Right renal pelvis (tissue), 4 donors: ENCODE measurements around the gene SELENOM. TPM values are rescaled to one million over a fixed set of nuclear protein-coding genes. Genes with fewer than 3 reads are reported as not detected.
A peak's percentile ranks its signal among the peaks of the same experiment; 100 is the strongest.
"Not testable (repeated sequence)": the region's sequence is repeated elsewhere in the genome, so short reads cannot be mapped to it uniquely, and the experiment has no call there.

ENCODE experiments used
- DNase-seq, 4 donors: peaks; one replicate each; pipeline ENCODE4 v3.0.0-alpha.2; 2013; ENCODE audit warnings: low read depth in 4 of 4, low spot score in 3 of 4, missing footprints in 1 of 4
- polyA plus RNA-seq, 4 donors: library from polyadenylated mRNA; unstranded; fragments of 120-200 nt; gene quantifications; one replicate each; pipeline ENCODE4 v1.2.1, GENCODE V29; 2013; ENCODE audit not compliant: insufficient read length in 4 of 4

The SELENOM gene
- polyA plus RNA-seq, 4 donors, result 8.2 to 14.0 (median 10.1) TPM

DNA sequence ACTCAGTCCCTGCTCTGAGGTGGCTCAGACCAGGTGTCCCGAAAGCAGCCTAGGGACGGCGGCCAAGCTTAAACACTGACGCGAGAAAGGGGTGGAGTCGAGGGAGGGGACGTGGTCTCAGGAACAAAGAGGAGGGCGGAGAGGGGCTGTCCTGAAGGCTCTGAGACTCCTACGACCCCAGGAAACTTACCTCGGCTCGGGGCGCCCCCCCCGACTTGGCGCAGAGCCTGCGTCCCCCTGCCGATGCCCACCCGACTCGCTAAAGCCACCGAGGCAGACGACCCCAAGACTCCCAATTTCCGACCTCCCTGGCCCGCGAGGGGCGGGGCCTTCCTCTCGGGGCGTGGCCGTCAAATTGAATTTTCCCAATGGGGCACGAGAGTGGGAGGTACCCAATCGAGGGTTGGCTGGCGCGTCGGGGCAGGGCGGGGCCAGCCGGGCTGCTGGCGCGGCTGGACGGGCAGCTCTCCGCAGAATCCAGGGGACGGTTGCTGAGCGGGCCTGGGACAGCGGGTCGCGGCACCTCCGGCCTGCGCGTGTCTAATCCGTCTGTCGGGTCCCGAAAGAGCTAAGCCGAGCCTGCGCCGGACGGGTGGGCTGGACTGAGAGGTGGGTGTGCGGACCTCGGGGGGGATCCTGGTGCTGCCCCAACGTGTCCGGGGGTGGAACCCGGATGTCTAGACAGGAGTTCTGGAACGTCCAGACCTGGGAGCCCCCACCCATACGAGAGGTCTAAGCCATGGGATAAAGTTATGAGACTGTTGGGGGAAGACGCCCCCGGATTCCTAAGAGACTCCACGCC, 26.3 kb downstream of the SELENOM start, which contains the start of gene SMTN:
SMTN (plus strand) TSS at position 471 of the 802 bp plus-strand sequence. CDS start 1,941 bp downstream, outside the sequence.
- DNase-seq, result peak; percentile 91 to 95 (median 94)

DNA sequence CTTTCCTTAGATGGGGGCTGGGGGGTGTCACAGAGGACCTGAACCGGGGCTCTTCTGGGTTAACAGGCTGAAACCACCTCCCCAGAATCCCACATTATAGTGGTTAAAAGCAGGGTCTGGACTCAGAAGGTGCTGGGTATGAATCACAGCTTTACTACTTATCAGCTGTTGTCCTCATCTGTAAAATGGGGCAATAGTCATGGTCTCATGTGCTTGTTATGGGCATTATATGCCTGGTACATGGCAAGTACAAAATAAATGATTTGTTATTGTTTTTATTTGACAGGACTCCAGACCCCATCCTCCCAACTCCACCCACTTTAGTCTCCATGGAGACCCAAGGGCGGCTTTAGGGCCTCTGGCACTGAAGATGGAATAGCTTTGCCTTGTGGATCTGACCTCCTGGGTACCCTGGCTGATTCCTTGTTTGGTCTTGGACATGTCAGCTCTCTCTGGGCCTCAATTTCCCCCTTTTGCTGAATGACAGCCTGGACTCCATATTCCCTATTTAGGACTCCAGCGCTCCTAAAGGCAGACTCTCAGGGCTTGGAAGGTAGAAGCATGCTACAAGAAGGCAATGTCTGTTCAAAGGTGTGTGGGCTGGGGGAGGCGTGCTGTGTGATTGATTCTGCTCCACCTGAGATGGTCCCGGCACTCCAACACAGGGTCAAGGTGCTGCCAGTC, 27.1 kb downstream of the SELENOM start:
- DNase-seq, result no peak

DNA sequence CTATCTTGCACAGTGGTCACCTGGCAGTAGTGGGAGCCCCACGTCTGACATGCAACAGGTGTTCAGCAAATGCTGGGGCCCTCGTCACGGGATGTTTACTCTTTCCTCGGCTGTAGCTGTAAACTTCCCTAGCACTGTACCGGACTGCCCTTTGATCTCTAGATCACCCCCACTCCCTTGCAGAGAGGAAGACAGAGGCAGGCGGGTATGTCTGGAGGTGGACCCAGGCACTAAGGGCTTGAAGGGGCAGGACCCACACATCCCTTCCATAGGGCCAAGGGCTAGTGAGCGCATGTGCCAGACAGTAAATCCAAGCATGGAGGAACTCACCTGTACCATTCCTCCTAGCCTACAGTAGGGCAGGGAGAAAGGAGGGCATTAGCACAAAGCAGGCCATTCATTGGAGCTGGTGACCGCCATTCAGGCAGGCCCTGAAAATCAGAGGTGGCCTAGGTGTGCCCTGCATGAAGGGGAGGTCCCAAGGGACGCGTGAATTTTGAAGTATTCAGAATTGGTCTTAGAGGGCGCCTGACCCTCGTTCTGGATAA, 28.2 kb downstream of the SELENOM start:
- no peak for DNase-seq

DNA sequence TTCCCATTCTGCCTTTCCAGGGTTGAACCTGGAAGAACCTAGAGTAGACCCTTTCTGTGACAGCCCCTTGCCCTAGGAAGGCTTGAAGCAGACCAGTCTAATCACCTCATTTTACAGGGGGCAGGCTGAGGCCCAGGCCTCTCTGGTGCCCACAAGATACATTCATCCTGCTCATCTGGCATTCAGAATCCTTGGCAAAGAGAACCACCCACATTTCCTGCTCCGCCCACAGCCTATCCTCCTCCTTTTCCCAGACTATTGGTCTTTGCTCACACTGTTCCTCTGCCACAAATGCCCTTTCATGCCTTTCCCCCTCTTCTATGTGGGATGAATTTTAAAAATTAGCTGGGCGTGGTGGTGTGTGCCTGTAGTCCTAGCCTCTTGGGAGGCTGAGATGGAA, 29.0 kb downstream of the SELENOM start:
- not testable (repeated sequence) for DNase-seq

DNA sequence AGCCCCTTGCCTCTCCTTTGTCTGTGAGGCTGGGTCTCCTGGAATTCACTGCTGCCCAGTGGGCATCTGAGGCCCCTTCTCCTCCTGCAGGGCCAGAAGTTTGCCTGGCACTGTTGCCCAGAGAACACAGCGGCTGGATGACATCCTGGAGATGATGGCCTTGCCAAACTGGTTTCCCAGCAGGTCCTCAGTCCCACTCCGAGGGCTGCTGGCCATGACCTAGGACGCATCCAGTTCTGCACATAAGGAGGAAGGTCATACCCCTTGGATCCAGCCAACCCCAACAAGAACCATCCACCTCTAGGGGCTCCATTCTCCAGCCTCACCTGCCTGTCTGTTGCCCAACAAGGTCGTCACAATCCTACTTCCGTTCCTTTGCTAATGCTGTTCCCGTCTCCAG, 29.7 kb downstream of the SELENOM start:
- DNase-seq, result no peak

DNA sequence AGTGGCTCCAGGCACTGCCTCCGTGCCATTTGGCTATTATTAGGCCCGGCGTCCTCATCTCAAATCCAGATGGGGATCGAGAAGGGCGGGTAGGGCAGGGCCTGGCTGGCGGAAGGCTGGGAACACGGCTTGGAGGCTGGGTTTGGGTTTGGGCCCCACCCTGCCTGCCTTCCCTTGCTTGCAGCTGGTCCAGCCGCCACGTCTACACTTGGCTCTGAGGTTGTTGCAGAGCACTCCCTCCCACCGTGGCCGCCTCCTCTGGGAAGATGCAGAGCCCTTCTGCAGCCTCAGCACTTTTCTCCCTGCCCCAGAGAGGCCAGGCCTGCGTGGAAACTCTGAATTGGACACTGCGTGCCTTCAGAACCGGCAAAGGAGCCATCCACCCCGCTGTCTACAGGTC, 31.4 kb downstream of the SELENOM start:
- no peak for DNase-seq

DNA sequence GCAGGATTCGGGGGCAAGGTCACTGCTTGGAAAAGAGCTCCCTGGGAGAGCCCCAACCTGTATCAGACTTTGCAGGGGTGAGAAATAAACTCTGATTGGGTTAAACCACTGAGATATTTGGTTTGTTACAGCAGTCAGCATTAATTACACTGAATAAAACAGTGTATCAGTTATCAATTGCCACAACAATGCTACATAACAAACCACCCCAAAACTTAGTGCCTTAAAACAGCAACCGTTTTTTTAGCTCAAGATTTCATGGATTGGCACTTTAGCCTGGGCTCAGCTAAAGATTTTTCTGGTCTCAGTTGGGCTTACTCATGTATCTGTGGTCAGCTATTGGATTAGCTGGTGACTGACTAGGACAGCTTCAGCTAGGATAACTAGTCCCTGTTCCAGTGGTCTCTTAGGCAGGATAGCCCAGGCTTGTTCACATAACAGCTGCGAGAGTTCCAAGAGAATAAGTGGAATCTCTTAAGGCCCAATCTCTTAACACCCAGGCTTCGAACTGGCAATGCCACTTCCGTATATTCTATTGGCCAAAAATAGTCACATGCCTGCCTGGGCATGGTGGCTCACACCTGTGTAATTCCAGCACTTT, 33.7 kb downstream of the SELENOM start:
- DNase-seq, result not testable (repeated sequence)

DNA sequence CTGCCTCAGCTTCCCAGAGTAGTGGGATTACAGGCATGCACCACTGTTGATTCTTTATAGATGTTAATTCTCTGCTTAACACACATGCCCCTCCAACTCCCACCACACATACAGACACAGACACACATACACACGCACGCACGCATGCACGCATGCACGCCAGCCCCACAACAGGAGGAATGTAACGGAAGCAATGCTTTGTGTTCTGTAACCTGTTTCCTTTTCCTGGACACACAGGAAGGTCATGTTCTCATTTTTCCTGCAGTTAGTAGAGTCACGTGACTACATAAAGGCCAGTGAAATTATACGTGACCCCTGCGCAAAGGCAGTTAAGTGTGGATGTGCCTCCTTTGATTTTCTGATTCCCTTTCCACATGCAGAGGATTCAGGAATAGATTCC, 34.2 kb downstream of the SELENOM start:
- not testable (repeated sequence) for DNase-seq

DNA sequence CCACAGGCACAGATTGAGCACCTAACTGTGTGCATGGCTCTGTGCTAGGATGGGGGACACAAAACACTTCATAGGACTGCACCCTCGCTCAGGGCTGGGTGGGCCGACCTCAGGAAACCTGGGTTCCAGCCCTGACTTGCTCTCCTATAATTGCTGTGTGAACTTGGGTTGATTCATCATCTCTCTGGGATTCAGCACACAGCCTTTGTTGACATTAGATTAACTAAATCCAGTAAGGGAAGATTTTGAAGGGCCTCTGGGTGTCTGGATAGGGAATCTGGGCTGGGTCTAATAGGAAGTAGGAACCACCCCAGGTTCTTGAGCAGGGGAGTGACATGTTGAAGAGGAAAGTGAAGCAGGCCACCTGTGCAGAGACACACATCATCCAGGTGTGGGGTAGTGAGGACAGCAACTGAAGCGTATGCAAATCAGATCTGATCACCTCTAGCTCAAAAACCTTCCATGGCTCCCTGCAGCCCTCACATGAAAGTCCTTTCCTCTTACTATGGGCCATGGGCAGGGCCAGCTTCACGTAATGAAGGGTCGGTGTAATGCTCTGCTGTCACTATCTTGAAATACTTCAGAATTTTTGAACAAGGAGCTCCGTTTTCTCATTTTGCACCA, 37.6 kb downstream of the SELENOM start:
- DNase-seq, result not testable (repeated sequence)

DNA sequence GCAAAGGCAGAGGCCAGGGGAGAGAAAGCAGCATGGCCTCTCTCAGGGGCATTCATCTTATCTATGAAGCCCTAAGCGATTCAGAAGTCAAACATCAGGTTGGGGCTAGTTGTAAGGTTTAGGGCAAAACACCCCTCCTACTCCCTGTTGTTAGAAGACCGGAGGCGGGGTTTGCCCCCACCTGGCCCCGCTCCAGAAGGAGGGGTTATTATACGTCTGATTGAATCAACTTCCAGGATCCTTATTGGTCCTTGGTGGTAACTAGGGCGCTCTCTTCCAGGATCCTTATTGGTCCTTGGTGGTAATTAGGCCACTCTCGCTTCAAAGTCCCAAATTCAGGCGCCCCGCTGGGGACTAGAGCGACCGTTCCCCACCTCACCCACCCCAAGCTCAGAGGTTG, 38.4 kb downstream of the SELENOM start:
- DNase-seq, result no peak

DNA sequence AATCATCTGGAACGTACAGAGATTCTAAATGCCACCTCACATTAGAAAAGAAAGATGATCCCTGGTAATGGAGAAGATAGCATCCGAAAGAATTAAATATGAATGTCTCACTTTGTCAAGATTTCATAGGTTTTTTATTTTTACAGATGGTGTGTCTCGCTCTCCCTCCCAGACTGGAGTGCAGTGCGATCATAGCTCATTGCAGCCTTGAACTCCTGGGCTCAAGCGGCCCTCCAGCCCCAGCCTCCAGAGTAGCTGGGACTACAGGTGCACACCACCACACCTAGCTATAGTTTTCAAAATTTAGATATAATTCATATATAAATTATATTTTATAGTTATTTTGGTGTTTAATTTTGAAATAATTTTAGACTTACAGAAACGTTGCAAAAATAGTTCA, 43.0 kb downstream of the SELENOM start:
- DNase-seq, result no peak

DNA sequence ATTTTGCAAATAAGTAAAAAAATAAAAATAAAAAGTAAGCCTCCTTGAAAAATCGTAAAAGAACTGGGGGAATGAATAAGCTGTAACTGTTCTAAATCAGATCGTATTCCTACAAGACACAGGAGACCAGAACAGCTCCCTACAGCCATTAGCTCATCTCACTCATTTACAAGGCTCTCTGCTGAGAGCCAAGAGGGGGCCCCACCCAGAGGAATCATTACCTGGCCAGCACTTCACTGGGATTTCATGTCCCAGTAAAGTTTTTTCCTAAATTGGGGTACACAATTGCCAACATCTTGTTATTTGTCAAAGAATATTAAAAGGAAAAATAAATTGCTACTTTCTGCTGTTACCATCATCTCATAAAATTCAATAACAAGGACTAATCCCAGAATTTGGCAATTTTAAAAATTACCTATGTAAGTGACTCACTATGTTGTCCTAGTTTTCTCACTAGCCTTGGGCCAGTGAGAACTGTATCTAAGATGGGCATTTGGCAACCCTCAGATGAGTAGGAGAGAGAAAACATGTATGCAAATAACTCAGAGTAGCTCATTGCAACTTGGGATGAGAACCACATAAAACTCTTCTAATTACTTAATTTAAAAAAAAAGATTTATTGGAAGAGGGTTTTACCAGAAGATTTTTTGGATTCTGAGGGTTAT, 44.7 kb downstream of the SELENOM start:
- no peak for DNase-seq

DNA sequence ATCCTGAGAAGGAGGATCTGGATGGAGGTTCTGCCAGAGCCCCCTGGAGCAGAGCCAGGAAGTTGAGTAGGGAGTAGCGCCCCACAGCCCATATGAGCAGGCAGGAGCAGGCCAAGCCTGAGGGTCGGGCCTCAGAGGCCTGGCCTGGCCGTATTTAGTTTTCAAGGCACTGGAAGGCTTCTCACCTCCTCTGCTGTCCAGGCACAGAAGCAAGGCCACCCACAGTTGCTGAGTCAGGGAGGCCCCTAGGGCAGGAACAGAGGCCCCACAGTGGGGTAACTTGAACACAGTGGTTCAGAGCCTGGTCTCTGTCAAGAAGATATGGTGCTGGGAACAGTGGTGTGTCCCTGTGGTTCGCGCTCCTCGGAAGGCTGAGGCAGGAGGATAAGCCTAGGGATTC, 47.7 kb downstream of the SELENOM start:
- not testable (repeated sequence) for DNase-seq

DNA sequence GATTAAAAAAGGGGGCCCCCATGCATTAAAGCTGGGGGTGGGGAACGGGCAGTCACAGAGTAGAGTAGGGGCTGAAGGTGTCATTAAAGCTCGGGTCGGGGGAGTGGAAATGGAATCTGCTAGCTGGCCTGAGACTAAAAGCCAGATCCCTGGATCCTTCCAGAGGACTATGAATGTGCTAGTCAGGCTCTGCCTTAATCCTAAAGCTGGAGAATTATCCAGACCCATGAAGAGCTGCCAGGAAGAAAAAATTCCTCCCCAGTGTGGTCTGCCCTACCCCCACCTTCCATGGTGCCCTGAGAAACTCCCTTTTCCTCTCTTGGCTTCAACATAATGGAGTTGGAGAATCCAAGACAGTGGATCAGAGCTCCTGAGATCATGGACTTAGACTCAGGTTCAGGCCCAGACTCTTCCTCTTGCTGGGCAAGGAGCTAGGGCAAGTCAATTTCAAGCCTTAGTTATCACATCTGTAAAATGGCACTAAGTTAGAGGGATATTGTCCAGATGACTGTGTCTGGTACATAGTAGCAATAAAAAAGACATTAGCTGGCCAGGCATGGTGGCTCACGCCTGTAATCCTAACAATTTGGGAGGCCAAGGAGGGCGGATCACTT, 50.3 kb downstream of the SELENOM start:
- no peak for DNase-seq

DNA sequence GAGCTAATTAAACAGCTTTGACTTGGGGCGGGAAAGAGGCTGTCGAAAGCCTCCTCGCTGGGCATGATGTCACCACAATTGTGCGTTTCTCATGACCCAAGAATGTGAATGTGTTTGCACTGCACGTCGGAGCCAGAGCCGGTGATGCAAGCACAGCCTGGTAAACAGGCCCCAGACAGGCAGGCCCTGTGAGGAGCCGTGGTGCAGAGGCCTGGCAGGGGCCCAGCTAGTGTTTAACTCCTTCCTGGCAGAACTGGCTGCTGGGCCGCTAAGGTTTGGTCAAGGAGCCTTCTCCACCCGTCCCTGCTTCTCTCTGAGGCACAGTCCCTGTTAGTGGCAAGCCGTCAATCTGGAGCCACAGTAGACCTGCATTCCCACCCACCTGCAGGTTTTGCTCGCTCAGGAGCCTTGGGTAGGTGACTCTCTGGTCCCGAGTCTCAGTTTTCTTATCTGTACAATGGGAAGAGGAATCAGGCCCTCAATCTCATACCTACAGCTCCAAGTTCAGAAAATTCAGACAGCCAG, 51.7 kb downstream of the SELENOM start:
- peak in 3 of 4 donors; percentile 61 to 72 (median 69) for DNase-seq

DNA sequence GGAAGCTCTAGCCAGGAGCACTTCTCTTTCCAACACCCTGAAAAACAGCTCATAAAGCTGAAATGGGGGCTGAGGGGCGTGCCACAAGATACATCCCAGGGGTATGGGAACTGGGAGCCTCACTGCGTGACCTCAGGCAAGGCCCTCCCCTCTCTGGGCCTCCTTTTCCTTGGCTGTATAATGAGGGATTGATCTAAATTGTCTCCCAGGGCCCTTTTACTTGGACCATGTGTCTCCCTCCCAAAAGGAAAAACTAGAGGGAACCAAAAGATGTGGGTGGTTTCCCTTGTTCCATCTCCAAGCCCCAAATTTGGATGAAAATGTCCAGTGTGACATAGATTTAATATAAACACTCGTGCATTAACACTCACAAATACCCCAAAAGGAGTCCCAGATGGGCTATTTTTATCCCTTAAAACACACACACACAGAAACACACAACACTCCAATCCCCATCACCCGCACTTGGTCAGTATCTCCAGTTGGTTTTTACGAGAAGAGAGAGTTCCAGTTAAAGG, 52.2 kb downstream of the SELENOM start:
- DNase-seq, result no peak
